ENCODE measurements around the gene PCID2. TPM values are rescaled to one million over a fixed set of nuclear protein-coding genes. Genes with fewer than 3 reads are reported as not detected.

The PCID2 gene
- total RNA-seq, 1 donor = 48.5 TPM

- TF ChIP-seq CTCF (IDR thresholded peaks at IDR 0.05; ENCODE audit: extremely low read depth, low read depth, low read length) = no peak
- Histone ChIP-seq H3K4me3 (ENCODE audit: insufficient read depth, low read length) (no peak overlapping the region), H3K36me3 (ENCODE audit: insufficient read depth, low read length) (peaks cover 47% of the 10 kb centered on the region), H3K79me2 (ENCODE audit: insufficient read depth, low read length) (peaks cover 30% of the 10 kb centered on the region), H3K9me3 (ENCODE audit: low read depth, low read length) (no peaks in the 10 kb centered on the region), H3K4me1 (ENCODE audit: insufficient read depth, low read length) (no peaks in the 10 kb centered on the region), H3K4me2 (ENCODE audit: insufficient read depth, low read length) (no peak overlapping the region), H3K27ac (ENCODE audit: low read depth, low read length) (no peak overlapping the region), H3K27me3 (ENCODE audit: insufficient read depth, low read length) (no peaks in the 10 kb centered on the region), H2AFZ (ENCODE audit: low read length) (no peak overlapping the region), H4K20me1 (ENCODE audit: insufficient read depth, low read length) (peaks cover 13% of the 10 kb centered on the region)
- no peak for DNase-seq (ENCODE audit: insufficient read length, low spot score, missing footprints)
Measured at GRCh38 chr13:113229791-113230190, 21.3 kb upstream of the PCID2 start.

GRCh38 chr13:113229161-113229560, 20.7 kb upstream of the PCID2 start:
- Histone ChIP-seq H3K36me3 (ENCODE audit: insufficient read depth, low read length) (peaks cover 53% of the 10 kb centered on the region), H3K4me3 (ENCODE audit: insufficient read depth, low read length) (no peak overlapping the region), H3K79me2 (ENCODE audit: insufficient read depth, low read length) (peaks cover 37% of the 10 kb centered on the region), H4K20me1 (ENCODE audit: insufficient read depth, low read length) (peaks cover 13% of the 10 kb centered on the region), H2AFZ (ENCODE audit: low read length) (no peak overlapping the region), H3K9me3 (ENCODE audit: low read depth, low read length) (no peaks in the 10 kb centered on the region), H3K4me2 (ENCODE audit: insufficient read depth, low read length) (no peak overlapping the region), H3K27ac (ENCODE audit: low read depth, low read length) (no peak overlapping the region), H3K27me3 (ENCODE audit: insufficient read depth, low read length) (no peaks in the 10 kb centered on the region), H3K4me1 (ENCODE audit: insufficient read depth, low read length) (no peaks in the 10 kb centered on the region)
- no peak for DNase-seq (ENCODE audit: insufficient read length, low spot score, missing footprints)
- no peak for TF ChIP-seq CTCF (IDR thresholded peaks at IDR 0.05; ENCODE audit: extremely low read depth, low read depth, low read length)

- Histone ChIP-seq H4K20me1 (ENCODE audit: insufficient read depth, low read length) (peaks cover 29% of the 10 kb centered on the region), H3K9me3 (ENCODE audit: low read depth, low read length) (no peaks in the 10 kb centered on the region), H3K79me2 (ENCODE audit: insufficient read depth, low read length) (peaks cover 57% of the 10 kb centered on the region), H3K27ac (ENCODE audit: low read depth, low read length) (no peak overlapping the region), H3K4me3 (ENCODE audit: insufficient read depth, low read length) (no peak overlapping the region), H3K4me2 (ENCODE audit: insufficient read depth, low read length) (no peak overlapping the region), H3K27me3 (ENCODE audit: insufficient read depth, low read length) (no peaks in the 10 kb centered on the region), H3K4me1 (ENCODE audit: insufficient read depth, low read length) (no peaks in the 10 kb centered on the region), H3K36me3 (ENCODE audit: insufficient read depth, low read length) (peaks cover 56% of the 10 kb centered on the region), H2AFZ (ENCODE audit: low read length) (no peak overlapping the region)
- no peak for TF ChIP-seq CTCF (IDR thresholded peaks at IDR 0.05; ENCODE audit: extremely low read depth, low read depth, low read length)
- no peak for DNase-seq (ENCODE audit: insufficient read length, low spot score, missing footprints)
Measured at GRCh38 chr13:113226873-113227450, 18.5 kb upstream of the PCID2 start.

GRCh38 chr13:113225515-113225914, 17.0 kb upstream of the PCID2 start:
- H3K4me3 ChIP-seq (ENCODE audit: insufficient read depth, low read length) = no peak overlapping the region
- H3K36me3 ChIP-seq (ENCODE audit: insufficient read depth, low read length) = peaks cover 60% of the 10 kb centered on the region
- no peak for DNase-seq (ENCODE audit: insufficient read length, low spot score, missing footprints)
- no peak for TF ChIP-seq CTCF (IDR thresholded peaks at IDR 0.05; ENCODE audit: extremely low read depth, low read depth, low read length)
- no peaks in the 10 kb centered on the region for H3K4me1 ChIP-seq (ENCODE audit: insufficient read depth, low read length)
- no peak overlapping the region for H3K4me2 ChIP-seq (ENCODE audit: insufficient read depth, low read length)
- H4K20me1 ChIP-seq (ENCODE audit: insufficient read depth, low read length) = peaks cover 40% of the 10 kb centered on the region
- H2AFZ ChIP-seq (ENCODE audit: low read length) = no peak overlapping the region
- no peak overlapping the region for H3K27ac ChIP-seq (ENCODE audit: low read depth, low read length)
- no peaks in the 10 kb centered on the region for H3K9me3 ChIP-seq (ENCODE audit: low read depth, low read length)
- H3K79me2 ChIP-seq (ENCODE audit: insufficient read depth, low read length) = peaks cover 71% of the 10 kb centered on the region
- no peaks in the 10 kb centered on the region for H3K27me3 ChIP-seq (ENCODE audit: insufficient read depth, low read length)
